NCI-H2227 treated with DMSO at 0.1 percent for 48 hours (cell line): Measurements from ENCODE around the gene TSPAN2.

Experiments used
- DNase-seq: peaks from one replicate; lab custom pipeline; 2025; lab: John Stamatoyannopoulos, UW

The TSPAN2 gene

GRCh38 chr1:115074839-115075534, 14.3 kb downstream of the TSPAN2 start:
- no peak for DNase-seq

GRCh38 chr1:115073298-115074087, 15.8 kb downstream of the TSPAN2 start:
- DNase-seq: no peak

- no peak for DNase-seq
These were observed 18.2 kb downstream of the TSPAN2 start for GRCh38 chr1:115071012-115071664.

DNA sequence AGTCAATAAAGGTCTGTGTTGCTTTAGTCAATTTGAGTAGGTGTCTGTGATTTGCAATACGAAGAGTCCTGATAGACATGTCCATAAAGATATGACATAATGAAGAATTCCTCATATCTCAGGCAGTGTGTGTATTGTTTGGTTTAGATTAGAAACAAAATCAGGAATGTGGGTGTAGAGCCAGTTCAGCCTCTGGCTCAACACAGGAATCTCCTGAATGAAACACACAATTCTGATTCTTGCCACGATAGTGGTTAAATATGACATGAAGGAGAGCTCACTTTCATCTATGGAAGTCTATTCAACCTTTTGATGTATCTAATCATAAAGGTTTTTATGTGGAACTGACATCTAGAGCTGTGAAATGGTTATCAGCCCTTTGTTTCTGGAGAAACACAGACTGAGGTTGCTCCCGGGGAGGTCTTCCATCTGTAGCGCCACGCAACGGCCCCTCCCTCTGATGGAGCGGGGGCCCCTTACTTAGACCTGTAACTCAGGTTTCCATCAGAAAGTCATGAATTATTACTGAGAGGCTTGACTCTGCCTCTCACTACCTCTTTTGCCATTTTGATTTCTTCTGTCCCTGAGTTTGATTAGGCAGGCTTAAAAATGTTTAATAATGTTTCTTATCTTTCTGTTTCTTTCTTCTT, 19.5 kb downstream of the TSPAN2 start:
- no peak for DNase-seq

DNA sequence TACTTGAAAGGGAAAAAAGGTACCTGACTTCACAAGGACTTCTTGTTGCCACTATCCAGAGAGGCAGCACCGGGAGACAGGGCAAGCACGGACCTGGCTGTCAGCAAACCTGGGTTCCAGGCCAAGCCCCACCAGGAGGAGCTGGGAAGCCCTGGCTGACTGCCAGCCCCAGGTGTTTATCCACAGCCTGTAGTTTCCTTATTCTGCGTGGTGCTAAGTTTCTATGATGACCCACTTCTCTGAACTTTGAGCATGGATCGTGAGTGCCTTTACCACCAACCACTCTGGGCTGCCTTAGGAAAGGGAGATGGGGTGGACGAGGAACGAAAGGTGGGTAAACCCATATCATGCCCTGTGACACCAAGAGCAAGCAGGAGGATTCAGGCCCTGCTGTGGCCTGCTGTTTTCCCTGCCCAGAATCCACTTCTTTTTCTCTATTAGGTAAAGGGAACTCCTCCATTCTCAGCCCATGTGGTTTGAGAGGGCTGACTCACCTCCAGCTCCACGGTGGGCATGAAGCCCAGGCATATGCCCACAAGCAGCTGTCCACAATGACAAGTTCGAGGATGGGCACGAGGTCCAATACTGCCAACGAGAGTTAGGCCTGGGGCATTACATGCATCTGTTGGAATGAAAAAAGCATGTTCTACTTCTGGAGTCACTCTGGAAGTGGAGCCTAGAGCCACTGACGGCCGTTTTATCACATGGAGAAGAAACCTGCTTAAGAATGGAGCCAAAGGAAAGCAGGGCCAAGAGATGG, 20.3 kb downstream of the TSPAN2 start:
- no peak for DNase-seq

DNA sequence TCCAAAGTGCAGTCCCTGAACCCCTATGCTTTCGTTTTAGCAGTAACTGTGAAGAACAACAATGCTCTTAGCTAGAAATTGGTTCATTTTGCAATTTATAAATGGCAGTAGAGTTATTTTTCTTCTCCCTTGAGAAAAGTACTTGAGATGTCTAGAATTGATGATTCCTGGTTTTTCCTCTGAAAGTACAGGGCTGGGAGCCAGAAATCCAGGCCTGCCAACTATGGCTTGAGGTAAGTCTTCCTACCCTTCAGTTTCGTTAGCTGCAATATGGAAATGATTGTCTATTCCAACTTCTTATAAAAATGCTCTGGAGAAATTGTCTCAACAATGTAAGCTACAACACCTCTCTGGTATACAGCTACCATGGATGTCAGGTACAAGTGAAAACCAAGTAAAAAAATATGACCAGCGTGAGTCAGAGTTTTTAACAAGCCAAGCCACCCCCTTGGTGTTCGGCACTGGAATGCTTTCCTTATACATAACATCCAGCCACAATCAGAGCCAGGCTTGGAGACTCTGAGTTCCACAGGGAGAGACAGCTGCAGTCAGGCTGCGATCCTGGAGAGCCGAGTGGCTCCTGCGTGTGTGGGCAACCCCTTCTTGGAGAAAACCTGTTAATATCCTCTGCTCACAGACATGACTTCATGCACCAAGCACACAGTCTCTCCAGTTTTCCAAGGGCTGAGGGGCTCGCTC, 22.0 kb downstream of the TSPAN2 start:
- DNase-seq: no peak

DNA sequence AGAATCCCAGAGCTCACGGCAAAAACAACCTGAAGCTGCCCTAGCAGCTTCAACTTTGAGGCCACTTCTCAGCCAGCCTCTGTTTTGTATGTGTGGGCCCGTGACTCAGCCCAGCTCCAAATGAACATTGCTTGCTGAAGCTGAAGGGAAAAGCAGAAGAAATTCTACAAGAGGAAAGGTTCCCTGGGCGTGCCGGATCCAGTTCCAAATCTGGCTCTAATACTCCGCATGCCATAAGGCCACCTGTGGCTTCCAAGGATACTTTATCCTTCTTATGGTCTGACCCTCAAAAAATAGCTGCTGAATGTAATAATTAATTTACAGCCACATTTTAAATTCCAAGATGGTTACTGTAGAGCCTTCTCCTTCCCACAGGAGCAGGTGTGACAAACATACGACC, 24.3 kb downstream of the TSPAN2 start:
- DNase-seq: no peak

DNA sequence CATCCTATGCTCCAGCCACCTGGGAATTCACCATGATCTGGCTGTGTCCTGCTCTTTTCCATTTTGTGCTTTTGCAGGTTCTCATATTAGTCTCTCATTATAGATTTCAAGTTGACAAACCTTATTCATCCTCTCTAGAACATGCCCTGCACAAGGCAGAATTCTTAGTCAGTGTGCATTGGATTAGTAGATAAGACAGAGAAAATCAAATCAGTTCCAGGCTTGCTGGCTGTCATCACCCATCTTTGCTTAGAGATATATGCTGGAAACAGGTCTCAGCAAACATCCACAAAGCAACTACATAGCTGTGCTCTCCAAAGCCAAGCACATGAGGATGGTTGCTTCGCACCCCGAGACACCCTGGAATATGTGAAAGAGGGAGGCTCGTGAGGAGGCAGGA, 24.8 kb downstream of the TSPAN2 start:
- DNase-seq: no peak

GRCh38 chr1:115063228-115063901, 25.9 kb downstream of the TSPAN2 start:
- DNase-seq: no peak

DNA sequence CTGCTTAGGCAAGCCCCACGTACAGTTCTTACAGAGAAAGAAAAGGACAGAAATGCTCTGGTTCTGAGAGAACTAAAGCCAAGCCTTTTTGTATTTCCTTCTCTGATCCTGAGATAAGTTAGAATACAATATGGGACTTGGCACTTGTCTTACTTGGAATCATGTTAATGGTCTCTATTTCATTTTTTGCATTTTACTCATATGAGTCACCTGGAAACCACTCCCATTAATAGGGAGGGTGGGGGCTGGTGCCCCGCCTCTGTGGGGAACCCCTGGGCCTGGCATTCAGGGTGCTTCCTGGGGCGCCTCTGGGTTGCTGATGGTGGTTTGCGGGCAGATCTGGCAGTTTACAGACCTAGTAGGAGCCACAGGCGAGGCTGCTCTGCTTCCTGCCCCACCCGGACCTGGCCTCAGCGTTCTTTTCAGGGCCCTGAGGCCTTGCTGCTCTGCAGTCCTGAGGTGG, 26.7 kb downstream of the TSPAN2 start:
- no peak for DNase-seq

DNA sequence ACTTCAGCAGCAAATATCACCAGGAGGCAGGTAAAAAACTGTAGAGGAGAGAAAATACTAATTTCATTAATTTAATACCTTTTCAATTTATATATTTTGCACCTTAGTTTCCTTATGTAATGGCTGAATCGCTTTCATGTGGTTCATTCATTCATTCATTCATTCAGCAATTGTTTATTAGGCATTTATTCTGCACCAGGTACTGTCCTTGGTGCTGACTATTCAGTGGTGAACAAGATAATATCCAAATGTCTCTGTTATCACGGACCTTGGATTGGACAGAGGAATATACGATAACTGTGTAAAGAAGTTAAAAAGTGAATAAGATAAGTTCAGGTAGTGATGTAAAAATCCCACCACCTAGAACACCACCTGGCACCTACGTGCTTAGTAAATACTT, 28.8 kb downstream of the TSPAN2 start:
- DNase-seq: no peak

- DNase-seq: no peak
These were observed 30.0 kb downstream of the TSPAN2 start for GRCh38 chr1:115059316-115059715.

GRCh38 chr1:115057661-115058254, 31.5 kb downstream of the TSPAN2 start:
- no peak for DNase-seq

DNA sequence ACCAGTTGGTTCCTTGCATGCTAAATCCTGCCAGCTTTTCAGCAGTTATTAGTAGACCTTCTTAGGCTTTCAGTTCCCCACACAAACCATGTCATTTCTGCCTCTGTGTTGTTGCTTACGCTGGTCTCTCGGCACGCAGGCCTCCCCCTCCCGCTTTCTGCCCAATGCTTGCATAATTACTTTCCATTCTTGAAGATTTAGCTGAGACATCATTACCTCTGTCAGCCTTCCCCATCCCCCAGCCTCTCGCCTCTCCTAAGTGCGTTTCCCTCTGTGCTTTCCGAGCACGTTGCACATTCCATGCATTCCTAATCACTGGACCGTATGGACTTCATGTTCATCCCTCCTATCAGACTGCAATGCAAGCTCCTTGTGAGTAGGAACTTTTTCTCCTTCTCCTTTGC, 32.9 kb downstream of the TSPAN2 start:
- no peak for DNase-seq

DNA sequence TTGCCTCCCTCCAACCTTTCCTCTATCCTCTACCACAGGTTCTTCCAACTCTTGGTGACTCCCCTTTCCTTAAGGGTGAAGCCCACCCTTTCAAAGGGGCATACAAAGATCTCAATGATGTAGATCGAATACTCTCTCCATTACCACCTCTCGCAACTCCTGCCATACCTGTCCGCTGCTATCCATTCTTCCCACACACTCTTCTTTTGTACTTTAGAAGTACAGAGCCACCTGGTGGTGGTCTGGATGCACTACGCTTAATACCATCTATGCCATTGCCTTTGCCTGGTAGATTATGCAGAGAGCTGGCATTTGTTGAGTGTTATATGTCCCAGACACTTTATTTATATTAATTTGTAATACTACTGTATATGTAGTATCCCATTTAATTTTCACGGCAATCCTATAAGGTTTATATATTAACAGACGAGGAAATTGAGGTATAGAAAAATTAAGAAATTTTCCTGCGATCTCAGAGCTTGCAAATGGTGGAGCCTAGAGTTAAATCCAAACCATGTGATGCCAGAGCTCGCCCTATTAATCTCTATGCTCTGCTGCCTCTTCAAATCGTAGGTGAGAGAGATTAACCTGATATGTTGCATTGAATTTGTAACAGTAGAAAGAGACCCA, 36.7 kb downstream of the TSPAN2 start:
- DNase-seq: peak; percentile 61

DNA sequence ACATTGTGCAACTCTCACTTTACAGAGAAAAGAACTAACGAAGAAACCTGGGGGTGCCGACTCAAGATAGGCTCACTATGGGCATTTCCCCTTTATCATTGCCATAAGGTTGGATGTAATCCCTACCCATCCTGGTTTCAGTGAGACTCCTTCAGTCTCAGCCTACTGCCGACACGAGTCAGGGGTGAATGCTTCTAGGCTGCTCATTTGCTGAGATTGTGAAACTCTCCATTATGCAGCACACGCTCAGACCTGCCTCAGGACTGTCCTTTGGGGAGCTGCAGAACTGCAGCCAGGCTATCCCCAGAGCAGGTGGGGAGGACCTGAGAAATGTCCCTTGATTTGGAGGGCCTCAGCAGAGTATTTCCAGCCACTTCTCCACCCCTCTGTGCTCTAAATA, 37.5 kb downstream of the TSPAN2 start:
- no peak for DNase-seq

DNA sequence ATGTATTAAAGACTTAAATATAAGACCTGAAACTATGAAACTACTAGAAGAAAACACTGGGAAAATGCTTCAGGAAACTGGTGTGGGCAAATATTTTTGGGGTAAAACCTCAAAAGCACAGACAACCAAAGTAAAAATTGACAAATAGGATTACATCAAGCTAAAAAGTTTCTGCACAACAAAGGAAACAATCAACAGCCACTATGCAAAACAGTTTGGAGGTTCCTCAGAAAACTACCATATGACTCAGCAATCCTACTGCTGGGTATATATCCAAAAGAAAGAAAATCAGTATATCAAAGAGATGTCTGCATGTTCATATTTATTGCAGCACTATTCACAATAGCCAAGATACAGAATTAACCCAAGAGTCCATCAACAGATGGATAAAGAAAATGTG, 42.6 kb downstream of the TSPAN2 start:
- DNase-seq: no peak

- DNase-seq: no peak
These were observed 47.6 kb downstream of the TSPAN2 start for GRCh38 chr1:115041654-115042053.

DNA sequence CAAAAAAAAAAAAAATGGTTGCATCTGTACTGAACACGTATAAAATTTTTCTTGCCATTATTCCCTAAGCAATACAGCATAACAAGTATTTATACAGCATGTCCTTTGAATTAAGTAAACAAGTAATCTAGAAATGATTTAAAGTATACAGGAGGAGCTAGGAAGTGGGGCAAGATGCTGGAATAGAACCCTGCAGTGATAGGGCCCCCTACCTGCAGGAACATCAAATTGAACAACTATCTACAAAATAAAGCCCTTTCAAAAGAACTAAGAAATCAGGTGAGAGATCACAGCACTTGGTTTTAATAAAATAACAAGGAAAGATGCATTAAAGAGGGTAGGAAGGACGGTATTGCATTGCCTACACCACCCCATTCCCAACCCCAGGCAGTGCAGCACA, 48.8 kb downstream of the TSPAN2 start:
- no peak for DNase-seq
